Anterior cingulate cortex (tissue), 58 donors: ENCODE measurements around the gene RASA3.

Source experiments
- DNase-seq, 58 donors: peaks; one replicate each; lab custom pipeline; 2025; lab: John Stamatoyannopoulos, UW

Gene RASA3

DNA sequence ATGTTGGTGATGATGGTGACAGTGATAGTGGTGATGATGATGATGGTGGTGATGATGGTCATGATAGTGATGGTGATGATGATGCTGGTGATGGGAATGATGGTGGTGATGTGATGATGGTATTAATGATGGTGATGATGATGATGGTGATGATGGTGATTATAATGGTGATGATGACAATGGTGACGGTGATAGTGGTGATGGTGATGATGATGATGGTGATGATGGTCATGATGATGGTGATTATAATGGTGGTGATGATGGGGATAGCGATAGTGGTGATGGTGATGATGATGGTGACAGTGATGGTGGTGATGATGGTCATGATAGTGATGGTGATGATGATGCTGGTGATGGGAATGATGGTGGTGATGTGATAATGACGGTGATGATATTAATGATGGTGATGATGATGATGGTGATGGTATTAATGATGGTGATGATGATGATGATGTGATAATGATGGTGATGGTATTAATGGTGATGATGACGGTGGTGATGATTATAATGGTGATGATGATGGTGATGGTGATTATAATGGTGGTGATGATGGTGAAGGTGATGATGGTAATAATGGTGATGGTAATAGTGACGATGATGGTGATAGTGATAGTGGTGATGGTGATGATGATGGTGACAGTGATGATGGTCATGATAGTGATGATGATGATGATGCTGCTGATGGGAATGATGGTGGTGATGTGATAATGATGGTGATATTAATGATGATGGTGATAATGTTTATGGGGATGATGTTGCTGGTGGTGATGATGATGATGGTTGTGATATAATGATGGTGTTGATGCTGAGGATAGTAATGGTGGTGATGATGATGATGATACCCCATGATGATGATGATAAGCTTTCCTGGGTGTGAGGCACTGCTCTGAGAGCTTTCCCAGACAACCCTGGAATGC is 166.2 kb downstream of the RASA3 start:
- DNase-seq = no peak

GRCh38 chr13:113965383-113965874 is 167.0 kb downstream of the RASA3 start:
- no peak for DNase-seq

- DNase-seq = no peak
Measured at GRCh38 chr13:113964251-113964995, 168.0 kb downstream of the RASA3 start.

- no peak for DNase-seq
Measured at GRCh38 chr13:113963376-113963775, 169.0 kb downstream of the RASA3 start.

DNA sequence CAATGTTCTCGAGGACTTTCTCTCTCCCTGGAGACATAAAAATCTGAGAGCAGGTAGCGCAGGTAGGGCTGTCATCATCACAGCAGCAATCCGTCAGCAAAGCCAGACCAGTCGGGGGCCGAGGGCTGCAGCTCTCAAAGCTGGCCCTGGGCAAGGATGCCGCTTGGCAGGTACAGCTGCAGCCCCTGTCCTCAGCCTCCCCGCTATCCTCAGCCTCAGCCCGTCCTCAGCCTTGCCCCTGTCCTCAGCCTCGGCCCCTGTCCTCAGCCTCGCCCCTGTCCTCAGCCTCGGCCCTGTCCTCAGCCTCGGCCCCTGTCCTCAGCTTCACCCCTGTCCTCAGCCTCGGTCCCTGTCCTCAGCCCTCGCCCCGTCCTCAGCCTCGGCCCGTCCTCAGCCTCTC is 169.4 kb downstream of the RASA3 start:
- no peak for DNase-seq

- no peak for DNase-seq
Measured at GRCh38 chr13:113962386-113962785, 170.0 kb downstream of the RASA3 start.

DNA sequence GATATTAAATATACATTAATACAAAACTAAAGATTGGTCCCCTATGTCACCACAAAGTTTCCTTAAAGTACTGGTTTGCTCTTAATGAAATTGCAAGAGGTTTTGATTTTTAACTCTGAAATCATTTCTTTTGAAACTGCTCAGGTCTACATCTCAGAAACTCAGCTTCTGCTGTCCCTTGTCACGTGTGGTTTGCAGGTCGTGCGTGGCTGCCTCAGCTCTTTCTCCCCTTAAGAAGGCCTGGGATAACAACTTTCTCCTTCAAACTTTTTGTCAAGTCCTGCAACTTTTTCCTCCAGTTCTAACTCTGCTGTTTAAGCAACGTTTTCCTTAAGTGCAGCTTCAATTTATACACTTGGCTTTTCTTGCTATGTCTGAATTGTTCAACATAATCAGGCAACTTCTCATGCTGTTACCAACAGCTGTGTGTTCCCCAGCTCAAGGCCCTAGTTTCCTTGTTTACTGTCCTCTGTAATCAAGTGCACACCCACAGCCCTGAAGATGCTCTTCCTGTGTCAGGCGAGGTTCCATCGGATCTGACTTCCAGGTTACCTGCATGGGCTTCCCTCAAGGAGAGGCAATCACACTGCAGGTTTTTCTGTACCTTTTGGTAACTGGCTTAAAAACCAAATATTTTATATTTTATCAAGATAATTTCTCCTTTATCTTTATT is 172.0 kb downstream of the RASA3 start:
- DNase-seq = no peak

DNA sequence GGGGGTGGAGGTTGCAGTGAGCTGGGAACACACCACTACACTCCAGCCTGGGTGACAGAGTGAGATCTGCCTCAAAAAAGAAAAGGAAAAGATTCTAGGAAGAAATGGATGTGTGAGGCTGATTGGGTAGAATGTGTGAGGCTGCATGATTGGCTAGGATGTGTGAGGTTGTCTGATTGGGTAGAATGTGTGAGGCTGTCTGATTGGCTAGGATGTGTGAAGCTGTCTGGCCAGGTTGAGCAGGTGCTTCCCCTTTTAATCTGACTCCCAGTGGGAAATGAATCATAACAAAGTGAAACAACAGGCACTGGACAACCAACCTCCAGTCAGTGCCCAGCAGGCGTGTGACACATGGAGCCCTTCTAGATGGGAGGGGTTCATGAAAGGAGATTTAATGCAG is 173.2 kb downstream of the RASA3 start:
- DNase-seq = no peak

GRCh38 chr13:113958373-113958772 is 174.1 kb downstream of the RASA3 start:
- DNase-seq = no peak

DNA sequence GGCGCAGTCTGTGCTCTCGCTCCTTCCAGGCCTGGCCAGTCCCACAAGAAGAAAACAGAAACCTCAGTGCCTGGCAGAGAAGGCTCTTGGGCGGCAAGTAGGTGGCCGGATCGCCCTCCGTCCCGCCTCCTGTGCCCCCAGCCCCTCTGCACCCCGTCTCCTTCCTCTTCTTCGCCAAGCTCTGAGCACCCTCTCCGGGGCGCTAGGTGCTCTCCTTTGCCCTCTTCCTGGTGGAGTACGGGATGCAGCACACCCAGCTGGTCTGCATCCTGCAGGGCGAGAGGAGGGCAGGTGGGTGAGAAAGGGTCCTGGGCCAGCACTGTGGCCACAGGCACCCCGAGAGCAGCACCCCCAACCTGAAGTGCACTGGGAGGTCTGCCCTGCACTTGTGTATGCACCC is 175.9 kb downstream of the RASA3 start:
- no peak for DNase-seq

- no peak for DNase-seq
Measured at GRCh38 chr13:113955691-113956090, 176.7 kb downstream of the RASA3 start.

- no peak for DNase-seq
Measured at GRCh38 chr13:113955235-113955634, 177.2 kb downstream of the RASA3 start.

DNA sequence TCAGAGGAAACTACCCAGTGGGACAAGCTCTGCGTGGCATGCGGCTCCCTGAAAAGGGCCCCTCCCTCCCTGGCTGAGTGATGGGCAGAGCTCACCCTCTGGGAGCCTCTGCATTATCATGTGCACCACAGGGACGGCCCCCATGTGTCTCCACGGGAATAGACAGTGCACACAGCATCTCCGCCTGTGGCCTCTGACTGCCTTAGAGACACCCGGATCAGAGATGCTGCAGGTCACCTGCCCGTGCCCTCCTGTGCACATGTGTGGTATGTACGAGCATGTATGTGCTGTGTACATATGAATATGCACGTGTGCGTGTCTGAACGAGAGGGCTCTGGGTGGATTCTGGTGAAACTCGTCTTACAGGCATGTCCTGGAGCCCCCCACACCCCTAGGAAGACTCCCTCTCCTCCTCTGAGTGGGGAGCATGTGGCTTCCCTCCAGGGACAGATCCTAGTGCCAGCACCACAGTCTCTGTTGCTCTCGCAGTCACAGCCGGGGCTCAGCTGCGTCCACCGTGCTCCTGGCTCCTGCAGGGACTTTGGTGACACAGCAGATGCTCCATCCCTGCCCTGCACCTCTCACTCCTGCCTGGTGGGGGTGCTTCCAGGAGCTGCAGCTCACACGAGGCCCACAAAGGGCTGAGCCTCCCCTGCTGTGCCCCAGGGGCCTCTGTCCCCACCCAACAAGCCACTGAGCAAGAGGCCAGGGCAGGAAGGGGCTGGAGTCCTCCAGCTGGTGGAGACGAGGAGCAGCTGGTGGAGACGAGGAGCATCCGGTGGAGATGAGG is 178.2 kb downstream of the RASA3 start:
- DNase-seq = no peak

DNA sequence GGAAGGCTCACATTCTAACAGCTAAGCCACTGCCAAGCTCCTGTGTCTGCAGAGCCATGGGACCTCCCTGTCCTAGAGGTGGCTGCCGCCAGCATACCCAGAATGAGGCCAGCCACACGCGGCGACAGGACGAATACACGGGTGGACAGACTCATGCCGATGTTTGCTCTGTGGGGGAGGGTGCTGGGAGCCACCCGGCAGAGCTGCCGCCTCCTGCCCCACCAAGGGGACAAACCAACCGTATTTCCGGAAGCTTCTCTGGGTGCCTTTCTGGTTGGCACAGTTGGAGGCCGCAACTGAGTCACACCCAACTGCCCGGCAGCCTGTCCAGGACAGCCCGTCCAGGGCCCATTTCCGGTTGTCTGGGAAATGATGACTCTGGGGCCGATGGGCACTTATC is 178.9 kb downstream of the RASA3 start:
- DNase-seq = no peak

GRCh38 chr13:113952983-113953520 is 179.4 kb downstream of the RASA3 start:
- DNase-seq = no peak

DNA sequence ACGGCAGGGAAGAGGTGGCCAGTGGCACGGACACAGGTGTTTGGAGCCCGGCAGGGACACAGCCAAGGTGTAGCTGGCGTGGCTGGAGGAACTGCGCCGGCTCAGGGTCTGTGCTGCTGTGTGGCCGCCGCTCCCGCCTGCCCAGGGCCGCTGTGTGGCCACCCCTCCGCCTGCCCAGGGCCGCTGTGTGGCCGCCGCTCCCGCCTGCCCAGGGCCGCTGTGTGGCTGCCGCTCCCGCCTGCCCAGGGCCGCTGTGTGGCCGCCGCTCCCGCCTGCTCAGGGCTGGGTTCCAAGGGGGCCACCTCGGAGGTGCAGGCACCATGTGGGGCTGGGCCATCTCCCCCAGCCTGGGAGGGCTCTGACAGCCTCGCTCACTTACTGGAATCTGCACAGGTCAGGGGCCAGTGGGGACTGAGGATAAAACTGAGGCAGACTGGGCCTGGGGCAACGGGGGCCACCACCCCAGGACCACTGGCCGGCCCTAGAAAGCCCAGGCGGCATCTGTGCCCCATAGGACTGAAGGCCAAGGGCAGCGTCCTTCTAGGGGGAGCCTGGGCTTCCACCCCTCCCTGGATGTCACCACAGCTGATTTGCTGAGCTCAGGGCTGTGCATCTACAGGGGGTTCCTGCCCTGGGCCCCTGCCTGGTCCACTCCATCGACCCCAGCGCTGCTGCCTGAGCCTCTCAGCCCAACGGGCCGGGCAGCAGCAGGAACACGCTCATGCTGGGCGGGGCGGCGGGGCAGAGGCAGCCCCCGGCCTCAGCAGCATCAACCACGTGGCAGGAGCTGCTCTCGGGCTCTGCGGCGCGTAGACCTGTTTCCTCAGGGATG is 180.1 kb downstream of the RASA3 start:
- no peak for DNase-seq

DNA sequence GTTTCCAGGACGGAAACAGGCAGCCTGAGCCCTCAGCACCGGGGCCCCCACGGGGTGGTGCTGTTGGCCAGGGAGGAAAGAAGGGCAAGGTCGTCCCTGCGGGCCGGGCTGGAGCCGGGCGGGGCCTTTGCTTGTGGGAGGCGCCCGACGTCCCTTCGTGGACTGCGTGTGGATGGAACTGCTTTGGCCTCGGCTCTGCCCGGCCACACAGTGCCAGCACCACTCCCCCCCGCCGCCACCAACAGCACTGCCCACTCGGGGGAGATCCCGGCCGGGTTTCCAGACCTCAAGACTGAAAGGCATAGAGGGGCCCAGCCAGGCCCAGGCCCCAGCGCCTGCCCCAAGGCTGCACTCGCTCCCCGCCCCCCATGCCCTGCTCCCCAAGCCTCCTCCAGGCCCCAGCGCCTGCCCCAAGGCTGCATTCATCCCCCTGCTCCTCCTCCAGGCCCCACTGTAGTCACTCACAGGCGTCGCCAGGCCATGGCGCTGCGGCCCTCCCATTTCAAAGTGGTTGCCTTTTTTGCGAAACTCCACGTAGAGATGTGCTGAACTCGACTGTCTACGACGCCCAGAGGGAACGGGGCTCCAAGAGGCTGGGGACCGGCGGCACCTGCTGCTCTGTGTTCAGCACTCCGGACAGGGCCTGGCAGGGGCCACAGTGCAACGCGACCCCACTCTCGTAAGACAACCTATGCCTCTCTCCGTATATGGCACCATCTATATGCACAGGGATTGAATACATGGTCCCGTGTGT is 181.0 kb downstream of the RASA3 start:
- peak in 54 of 58 donors; percentile 14 to 84 (median 64) for DNase-seq
